CD4-positive, alpha-beta T cell treated with Interleukin-12 subunit alpha and Interleukin-12 subunit beta, for 1 hour (primary cell): ENCODE results near the gene FAM187B.
"Not testable (repeated sequence)": the region's sequence is repeated elsewhere in the genome, so short reads cannot be mapped to it uniquely, and the experiment has no call there.

Experiments
- DNase-seq: peaks from one replicate; pipeline ENCODE4 v3.0.0-alpha.2; 2020

The FAM187B gene

GRCh38 chr19:35261356-35262100, 33.0 kb upstream of the FAM187B start:
- DNase-seq: no peak

DNA sequence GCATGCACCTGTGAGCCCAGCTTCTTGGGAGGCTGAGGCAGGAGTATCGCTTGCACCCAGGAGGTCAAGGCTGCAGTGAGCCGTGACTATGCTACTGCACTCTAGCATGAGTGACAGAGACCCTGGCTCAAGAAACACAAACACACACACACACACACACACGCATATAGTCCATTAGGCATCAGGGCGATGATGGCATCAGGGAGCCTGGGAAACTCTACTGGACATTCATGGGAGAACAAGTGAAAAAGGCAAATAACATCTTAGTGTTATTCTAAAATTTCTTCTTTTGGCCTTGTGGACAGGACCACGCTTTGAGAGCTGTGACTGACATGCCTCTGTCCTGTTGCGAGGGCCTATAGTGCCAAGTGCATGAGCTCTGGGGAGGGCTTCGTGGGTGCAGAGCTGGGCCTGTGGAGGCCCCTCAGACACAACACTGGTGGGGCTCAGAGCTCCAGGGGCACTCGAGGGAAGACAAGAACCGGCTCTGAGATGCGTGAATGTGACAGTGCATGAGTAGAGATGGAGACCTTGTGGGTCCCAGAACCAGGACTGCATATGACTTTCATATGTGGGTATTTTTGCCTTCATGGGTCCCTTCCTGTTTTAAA, 32.3 kb upstream of the FAM187B start:
- no peak for DNase-seq

- no peak for DNase-seq
Measured at GRCh38 chr19:35257113-35257461, 28.5 kb upstream of the FAM187B start.

GRCh38 chr19:35256566-35256965, 28.0 kb upstream of the FAM187B start:
- DNase-seq: no peak

GRCh38 chr19:35254341-35255297, 26.1 kb upstream of the FAM187B start:
- DNase-seq: no peak

GRCh38 chr19:35253316-35254286, 25.1 kb upstream of the FAM187B start:
- DNase-seq: no peak

DNA sequence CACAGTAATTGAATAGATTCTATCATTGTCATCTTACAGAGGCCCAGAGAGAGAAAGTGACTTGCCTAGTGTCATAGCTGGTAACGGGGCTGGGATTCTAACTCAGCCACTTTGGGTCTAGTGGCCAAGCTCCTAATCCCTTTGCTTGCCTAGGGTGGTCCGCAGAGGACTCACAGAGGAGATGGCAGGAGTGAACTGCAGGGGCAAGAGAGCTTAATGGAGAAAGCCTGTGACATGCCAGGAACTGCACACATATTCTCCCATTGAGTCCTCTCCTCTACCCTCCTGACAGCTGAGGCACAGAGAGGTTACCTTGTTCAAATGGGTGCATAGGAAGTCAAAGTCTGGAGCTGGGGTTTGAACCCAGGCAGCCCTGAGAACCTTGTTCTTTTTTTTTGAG, 22.9 kb upstream of the FAM187B start:
- no peak for DNase-seq

DNA sequence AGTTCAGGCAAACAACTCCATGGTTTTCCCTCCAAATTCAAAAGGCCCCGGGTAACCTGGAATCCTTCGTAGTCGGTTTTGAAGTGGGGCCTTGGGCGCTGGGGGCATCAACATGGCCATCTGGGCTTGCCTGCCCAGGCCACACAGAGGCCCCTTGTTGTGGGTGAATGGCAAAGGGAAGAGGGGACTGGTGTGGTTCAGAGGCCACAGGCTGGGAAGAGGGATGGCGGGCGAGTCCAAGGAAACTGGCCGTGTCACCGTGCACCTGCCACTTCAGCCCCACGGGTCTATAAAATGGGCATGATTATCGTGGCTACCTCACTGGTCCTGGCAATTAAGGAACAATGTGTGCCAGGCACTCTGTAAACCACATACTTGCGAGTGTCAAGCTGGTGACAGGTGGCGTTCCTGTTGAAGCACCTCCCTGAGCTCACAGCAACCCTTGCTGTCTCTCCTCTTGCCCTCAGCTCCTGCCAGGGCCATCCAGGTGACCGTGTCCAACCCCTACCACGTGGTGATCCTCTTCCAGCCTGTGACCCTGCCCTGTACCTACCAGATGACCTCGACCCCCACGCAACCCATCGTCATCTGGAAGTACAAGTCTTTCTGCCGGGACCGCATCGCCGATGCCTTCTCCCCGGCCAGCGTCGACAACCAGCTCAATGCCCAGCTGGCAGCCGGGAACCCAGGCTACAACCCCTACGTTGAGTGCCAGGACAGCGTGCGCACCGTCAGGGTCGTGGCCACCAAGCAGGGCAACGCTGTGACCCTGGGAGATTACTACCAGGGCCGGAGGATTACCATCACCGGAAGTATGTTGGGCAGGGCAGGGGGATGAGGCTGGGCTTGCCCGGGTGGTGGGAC, 21.5 kb upstream of the FAM187B start:
- DNase-seq: no peak

- DNase-seq: no peak
Measured at GRCh38 chr19:35249146-35249847, 20.8 kb upstream of the FAM187B start.

DNA sequence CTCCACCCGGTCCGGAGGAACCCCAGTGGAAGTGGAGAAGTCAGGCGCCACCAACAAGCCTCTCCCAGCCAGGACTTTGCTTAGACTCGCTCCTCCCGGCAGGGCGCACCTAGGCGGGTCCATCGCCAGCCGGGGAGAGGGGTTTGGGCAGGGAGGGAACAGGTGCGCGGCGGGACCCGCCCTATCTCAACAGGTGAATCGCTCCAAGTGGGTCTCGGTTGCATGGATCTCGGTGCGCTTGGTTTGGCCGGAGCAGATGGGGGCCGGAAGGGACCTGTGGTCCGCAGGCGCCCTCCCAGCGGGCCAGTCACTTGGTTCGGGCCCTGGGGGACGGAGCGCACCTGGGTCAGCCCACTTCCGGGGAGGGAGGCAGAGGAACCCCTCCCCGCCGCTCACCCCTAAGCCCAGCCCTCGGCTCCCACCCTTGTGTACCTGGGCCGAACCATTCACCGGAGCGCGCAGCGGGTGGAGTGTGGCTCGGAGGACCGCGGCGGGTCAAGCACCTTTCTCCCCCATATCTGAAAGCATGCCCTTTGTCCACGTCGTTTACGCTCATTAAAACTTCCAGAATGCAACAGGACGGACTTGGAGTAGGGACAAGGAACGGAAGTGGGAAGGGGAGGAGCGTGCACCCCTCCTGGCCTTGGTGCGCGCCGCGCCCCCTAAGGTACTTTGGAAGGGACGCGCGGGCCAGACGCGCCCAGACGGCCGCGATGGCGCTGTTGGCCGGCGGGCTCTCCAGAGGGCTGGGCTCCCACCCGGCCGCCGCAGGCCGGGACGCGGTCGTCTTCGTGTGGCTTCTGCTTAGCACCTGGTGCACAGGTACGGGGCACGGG, 20.0 kb upstream of the FAM187B start, which contains the start of gene LSR:
Gene LSR (plus strand): TSS at position 693 of the 836 bp plus-strand sequence. CDS start 21 bp downstream, at position 714.
- peak; percentile 85 for DNase-seq

- peak; percentile 72 for DNase-seq
Measured at GRCh38 chr19:35247526-35248309, 19.2 kb upstream of the FAM187B start.

DNA sequence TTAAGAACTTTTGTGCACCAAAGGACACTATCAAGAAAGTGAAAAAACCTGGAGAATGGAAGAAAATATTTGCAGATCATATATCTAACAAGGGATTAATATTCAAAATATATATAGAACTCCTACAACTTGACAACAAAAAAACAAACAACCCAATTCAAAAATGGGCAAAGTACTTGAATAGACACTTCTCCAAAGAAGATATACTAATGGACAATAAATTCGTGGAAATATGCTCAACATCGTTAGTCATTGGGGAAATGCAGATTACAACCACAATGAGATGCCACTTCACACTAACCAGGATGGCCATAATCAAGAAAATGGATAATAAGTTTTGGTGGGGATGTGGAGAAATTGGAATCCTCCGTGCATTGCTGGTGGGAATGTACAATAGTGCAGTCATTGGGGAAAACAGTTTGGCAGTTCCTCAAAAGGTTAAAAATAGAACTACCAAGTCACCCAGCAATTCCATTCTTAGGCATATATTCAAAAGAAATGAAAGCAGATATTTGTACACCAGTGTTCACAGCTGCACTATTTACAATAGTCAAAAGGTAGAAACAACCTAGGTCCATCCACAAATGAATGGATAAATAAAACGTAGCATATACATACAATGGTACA, 18.0 kb upstream of the FAM187B start:
- DNase-seq: no peak

GRCh38 chr19:35241417-35241816, 12.9 kb upstream of the FAM187B start:
- no peak for DNase-seq

GRCh38 chr19:35240327-35240726, 11.8 kb upstream of the FAM187B start:
- DNase-seq: peak; percentile 63

DNA sequence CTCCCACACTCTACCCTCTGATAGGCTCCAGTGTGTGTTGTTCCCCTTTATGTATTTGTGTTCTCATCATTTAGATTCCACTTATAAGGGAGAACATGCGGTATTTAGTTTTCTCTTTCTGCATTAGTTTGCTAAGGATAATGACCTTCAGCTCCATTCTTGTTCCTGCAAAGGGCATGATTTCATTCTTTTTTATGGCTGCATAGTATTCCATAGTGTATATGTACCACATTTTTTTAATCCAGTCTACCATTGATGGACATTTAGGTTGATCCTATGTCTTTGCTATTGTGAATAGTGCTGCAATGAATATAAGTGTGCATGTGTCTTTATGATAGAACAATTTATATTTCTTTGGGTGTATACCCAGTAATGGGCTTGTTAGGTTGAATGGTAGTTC, 11.1 kb upstream of the FAM187B start:
- DNase-seq: not testable (repeated sequence)

GRCh38 chr19:35236638-35237400, 8.3 kb upstream of the FAM187B start:
- DNase-seq: peak; percentile 52

- no peak for DNase-seq
Measured at GRCh38 chr19:35232912-35233311, 4.4 kb upstream of the FAM187B start.
